Upper lobe of right lung (tissue), 1 donor: ENCODE measurements around the gene COMMD6. TPM values are rescaled to one million over a fixed set of nuclear protein-coding genes. Genes with fewer than 3 reads are reported as not detected.

Experiments
- ATAC-seq: fragments of 200-7000 bp; cut with Tn5 transposase; one replicate; pipeline ENCODE4 v1.9.1; 2020; ENCODE audit warnings: mild to moderate bottlenecking, moderate library complexity
- DNase-seq: peaks from one replicate; pipeline ENCODE4 v3.0.0-alpha.2; 2020
- H3K27ac ChIP-seq: fragments of 200-600 bp; one replicate; pipeline ENCODE4 v1.8.0; 2022
- H3K27me3 ChIP-seq: fragments of 200-600 bp; one replicate; pipeline ENCODE4 v1.8.0; 2022; ENCODE audit warnings: mild to moderate bottlenecking
- H3K36me3 ChIP-seq: fragments of 200-600 bp; one replicate; pipeline ENCODE4 v1.8.0; 2022
- H3K4me1 ChIP-seq: fragments of 200-600 bp; one replicate; pipeline ENCODE4 v1.8.0; 2022
- H3K4me3 ChIP-seq: fragments of 200-600 bp; one replicate; pipeline ENCODE4 v1.8.0; 2022; ENCODE audit warnings: mild to moderate bottlenecking
- H3K9me3 ChIP-seq: fragments of 200-600 bp; one replicate; pipeline ENCODE4 v1.8.0; 2022
- intact Hi-C: fragments of 100-400 bp; cut with DNase I; formaldehyde crosslinking; loops from one replicate; pipeline ENCODE4 v1.11.0; 2022
- total RNA-seq: library from RNA; stranded (reverse); fragmentation: NEBNext Ultra II Directional; extraction: Animal tissue kit (Norgen Biotek cat#: 25700); gene quantifications from one replicate; pipeline ENCODE4 v1.2.1, GENCODE V29; 2021
- TF ChIP-seq, protein P1 (sequence below): fragments of 200-600 bp; IDR thresholded peaks from one replicate; pipeline ENCODE4 v1.8.0; 2022; ENCODE audit warnings: antibody characterized with exemption
- donor health status: DM: no; HTN: yes; CAD: no; lungs with severe emphysema.

Gene COMMD6
- total RNA-seq, 1 donor from 2014 or later: 142 TPM

DNA sequence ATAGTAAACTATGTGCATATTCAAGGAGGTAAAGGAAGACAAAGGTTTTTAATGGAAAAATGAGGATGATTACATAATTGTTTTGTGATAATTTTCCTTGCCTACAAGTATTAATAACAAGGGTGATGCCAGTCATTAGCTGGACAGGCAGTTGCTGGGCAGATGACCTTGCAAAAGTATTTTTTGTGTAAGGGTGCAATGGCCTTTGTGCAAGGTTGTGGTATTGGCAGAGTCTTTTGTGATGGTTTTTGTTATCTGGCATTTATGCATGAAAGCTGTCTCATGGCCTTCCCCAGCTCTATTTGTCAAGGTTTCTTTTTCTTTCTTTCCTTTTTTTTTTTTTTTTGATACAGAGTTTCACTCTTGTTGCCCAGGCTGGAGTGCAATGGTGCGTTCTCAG, 4.3 kb upstream of the COMMD6 start:
- H3K9me3 ChIP-seq: no peaks in the 10 kb centered on the region
- TF ChIP-seq, protein P1, sequence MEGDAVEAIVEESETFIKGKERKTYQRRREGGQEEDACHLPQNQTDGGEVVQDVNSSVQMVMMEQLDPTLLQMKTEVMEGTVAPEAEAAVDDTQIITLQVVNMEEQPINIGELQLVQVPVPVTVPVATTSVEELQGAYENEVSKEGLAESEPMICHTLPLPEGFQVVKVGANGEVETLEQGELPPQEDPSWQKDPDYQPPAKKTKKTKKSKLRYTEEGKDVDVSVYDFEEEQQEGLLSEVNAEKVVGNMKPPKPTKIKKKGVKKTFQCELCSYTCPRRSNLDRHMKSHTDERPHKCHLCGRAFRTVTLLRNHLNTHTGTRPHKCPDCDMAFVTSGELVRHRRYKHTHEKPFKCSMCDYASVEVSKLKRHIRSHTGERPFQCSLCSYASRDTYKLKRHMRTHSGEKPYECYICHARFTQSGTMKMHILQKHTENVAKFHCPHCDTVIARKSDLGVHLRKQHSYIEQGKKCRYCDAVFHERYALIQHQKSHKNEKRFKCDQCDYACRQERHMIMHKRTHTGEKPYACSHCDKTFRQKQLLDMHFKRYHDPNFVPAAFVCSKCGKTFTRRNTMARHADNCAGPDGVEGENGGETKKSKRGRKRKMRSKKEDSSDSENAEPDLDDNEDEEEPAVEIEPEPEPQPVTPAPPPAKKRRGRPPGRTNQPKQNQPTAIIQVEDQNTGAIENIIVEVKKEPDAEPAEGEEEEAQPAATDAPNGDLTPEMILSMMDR: no peak
- H3K27me3 ChIP-seq: no peaks in the 10 kb centered on the region
- intact Hi-C loops: no loop called here
- DNase-seq (no peak), ATAC-seq (no peak)
- H3K4me3 ChIP-seq: no peak overlapping the region
- no peaks in the 10 kb centered on the region for H3K36me3 ChIP-seq
- no peak overlapping the region for H3K27ac ChIP-seq
- peaks cover 2% of the 10 kb centered on the region for H3K4me1 ChIP-seq

GRCh38 chr13:75541287-75541686, 3.6 kb upstream of the COMMD6 start:
- DNase-seq: no peak
- Histone ChIP-seq H3K9me3 (no peaks in the 10 kb centered on the region), H3K27ac (no peak overlapping the region), H3K36me3 (no peaks in the 10 kb centered on the region), H3K4me1 (peaks cover 9% of the 10 kb centered on the region), H3K4me3 (no peak overlapping the region), H3K27me3 (no peaks in the 10 kb centered on the region)
- peak; percentile 58 for ATAC-seq
- intact Hi-C loops: no loop called here
- TF ChIP-seq, protein P1: no peak

- ATAC-seq: no peak
- Histone ChIP-seq H3K9me3 (no peaks in the 10 kb centered on the region), H3K27me3 (no peaks in the 10 kb centered on the region), H3K27ac (no peak overlapping the region), H3K4me3 (no peak overlapping the region), H3K4me1 (peaks cover 13% of the 10 kb centered on the region), H3K36me3 (peaks cover 17% of the 10 kb centered on the region)
- TF ChIP-seq, protein P1: no peak
- intact Hi-C loops: no loop called here
- DNase-seq: no peak
Measured at GRCh38 chr13:75533861-75534260, 3.8 kb downstream of the COMMD6 start.

- H3K36me3 ChIP-seq: peaks cover 34% of the 10 kb centered on the region
- H3K27me3 ChIP-seq: no peaks in the 10 kb centered on the region
- no peak overlapping the region for H3K4me3 ChIP-seq
- ATAC-seq (no peak), DNase-seq (no peak)
- H3K4me1 ChIP-seq: no peaks in the 10 kb centered on the region
- TF ChIP-seq, protein P1: no peak
- H3K27ac ChIP-seq: no peak overlapping the region
- intact Hi-C loops: no loop called here
- H3K9me3 ChIP-seq: no peaks in the 10 kb centered on the region
Measured at GRCh38 chr13:75530549-75530961, 7.1 kb downstream of the COMMD6 start.

GRCh38 chr13:75521956-75522355, 15.7 kb downstream of the COMMD6 start:
- H3K4me3 ChIP-seq: no peak overlapping the region
- H3K4me1 ChIP-seq: no peaks in the 10 kb centered on the region
- peaks cover 16% of the 10 kb centered on the region for H3K36me3 ChIP-seq
- no peaks in the 10 kb centered on the region for H3K27me3 ChIP-seq
- intact Hi-C loops: no loop called here
- no peaks in the 10 kb centered on the region for H3K9me3 ChIP-seq
- H3K27ac ChIP-seq: no peak overlapping the region
- ATAC-seq (no peak), DNase-seq (no peak)
- TF ChIP-seq, protein P1: no peak

DNA sequence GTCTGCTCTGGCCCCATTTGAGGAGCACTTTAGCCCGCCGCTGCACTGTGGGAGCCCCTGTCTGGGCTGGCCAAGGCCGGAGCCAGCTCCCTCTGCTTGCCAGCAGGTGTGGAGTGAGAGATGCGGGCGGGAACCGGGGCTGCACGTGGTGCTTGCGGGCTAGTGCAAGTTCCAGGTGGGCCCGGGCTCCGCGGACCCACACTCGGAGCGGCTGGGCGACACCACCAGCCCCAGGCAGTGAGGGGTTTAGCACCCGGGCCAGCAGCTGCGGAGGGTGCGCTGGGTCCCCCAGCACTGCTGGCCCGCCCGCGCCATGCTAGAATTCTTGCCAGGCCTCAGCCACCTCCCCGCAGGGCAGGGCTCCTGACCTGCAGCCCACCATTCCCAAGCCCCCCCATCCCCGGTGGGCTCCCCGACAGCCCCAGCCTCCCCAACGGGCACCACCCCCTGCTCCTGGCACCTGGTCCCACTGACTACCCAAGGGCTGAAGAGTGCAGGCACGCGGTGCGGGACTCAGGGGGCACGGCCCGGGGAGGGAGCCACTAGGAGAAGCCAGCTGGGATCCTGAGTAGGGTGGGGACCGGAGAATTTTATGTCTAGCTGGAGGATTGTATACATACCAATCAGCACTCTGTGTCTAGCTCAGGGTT, 19.1 kb downstream of the COMMD6 start:
- TF ChIP-seq, protein P1: no peak
- Histone ChIP-seq H3K36me3 (no peaks in the 10 kb centered on the region), H3K4me3 (no peak overlapping the region), H3K4me1 (no peaks in the 10 kb centered on the region), H3K27ac (no peak overlapping the region), H3K9me3 (no peaks in the 10 kb centered on the region), H3K27me3 (no peaks in the 10 kb centered on the region)
- DNase-seq: no peak
- ATAC-seq: no peak
- intact Hi-C loops: no loop called here
